Diencephalon (tissue), 1 donor: ENCODE data around the gene PNCK. TPM values are rescaled to one million over a fixed set of nuclear protein-coding genes. Genes with fewer than 3 reads are reported as not detected.

Experiments used
- small RNA-seq: library from RNA; depleted of rRNA; stranded (forward); fragments of <200 nt; gene quantifications from one replicate; pipeline ENCODE3, GENCODE V24; 2014
- total RNA-seq: library from RNA; depleted of rRNA; stranded (reverse); fragments of >200 nt; gene quantifications from one replicate; pipeline ENCODE4 v1.2.3, GENCODE V29; 2014

PNCK gene
- total RNA-seq: 52.6 TPM

GRCh38 chrX:153673428-153674218, at the start of gene PNCK:
Gene PNCK (minus strand): TSS chrX:153673813. CDS start chrX:153673076, 737 bp downstream.

GRCh38 chrX:153687121-153688039, 13.8 kb upstream of the PNCK start, which contains the start of gene SLC6A8:
Gene SLC6A8 (plus strand): TSS chrX:153687926. CDS start chrX:153688575, 649 bp downstream.

GRCh38 chrX:153646620-153647373, 26.8 kb downstream of the PNCK start, which contains the start of gene DUSP9:
Gene DUSP9 (plus strand): TSS chrX:153647203. CDS start chrX:153647954, 751 bp downstream.

Small RNAs within 50 kb of the gene (small RNA-seq; reads per million reads assigned to genes)
- gene RN7SL687P: not detected

Other genes with a start within 250 kb of the PNCK start
- gene TREX2, start 227.8 kb downstream of the PNCK start, total RNA-seq: 2.3 TPM
- 6.5 TPM for gene HAUS7, start 203.2 kb downstream of the PNCK start, total RNA-seq
- gene BGN, start 178.8 kb downstream of the PNCK start, total RNA-seq: 7.6 TPM
- gene ATP2B3, start 156.2 kb downstream of the PNCK start, total RNA-seq: 15.0 TPM
- 19.6 TPM for gene CCNQ, start 74.7 kb downstream of the PNCK start, total RNA-seq
- gene DUSP9, start 26.6 kb downstream of the PNCK start, total RNA-seq: 2.8 TPM
- 22.8 TPM for gene SLC6A8, start 14.1 kb upstream of the PNCK start, total RNA-seq
- gene BCAP31, start 50.6 kb upstream of the PNCK start, total RNA-seq: 87.9 TPM
- gene ABCD1, start 51.0 kb upstream of the PNCK start, total RNA-seq: 5.1 TPM
- gene PLXNB3, start 90.4 kb upstream of the PNCK start, total RNA-seq: 4.6 TPM
- 0.46 TPM for gene SRPK3, start 107.2 kb upstream of the PNCK start, total RNA-seq
- gene IDH3G, start 120.6 kb upstream of the PNCK start, total RNA-seq: 42.0 TPM
- gene SSR4, start 120.9 kb upstream of the PNCK start, total RNA-seq: 80.5 TPM
- gene PDZD4, start 156.7 kb upstream of the PNCK start, total RNA-seq: 125 TPM
- gene L1CAM, start 212.4 kb upstream of the PNCK start, total RNA-seq: 182 TPM
- gene AVPR2, start 230.9 kb upstream of the PNCK start, total RNA-seq: not detected